BLaER1 (cell line): ENCODE data around the gene TES.
"Not testable (repeated sequence)": the region's sequence is repeated elsewhere in the genome, so short reads cannot be mapped to it uniquely, and the experiment has no call there.

Experiments used
- H3K27ac ChIP-seq: shearing (Covaris generic); formaldehyde crosslinking; 2 replicates; pipeline ENCODE4 v1.8.1; 2022
- H3K27me3 ChIP-seq: shearing (Covaris generic); formaldehyde crosslinking; 2 replicates; pipeline ENCODE4 v1.8.1; 2022
- H3K36me3 ChIP-seq: shearing (Covaris generic); formaldehyde crosslinking; 2 replicates; pipeline ENCODE4 v1.8.1; 2022
- H3K4me1 ChIP-seq: shearing (Covaris generic); formaldehyde crosslinking; 2 replicates; pipeline ENCODE4 v1.8.1; 2022
- H3K4me2 ChIP-seq: shearing (Covaris generic); formaldehyde crosslinking; 2 replicates; pipeline ENCODE4 v1.8.1; 2022
- H3K4me3 ChIP-seq: shearing (Covaris generic); formaldehyde crosslinking; 2 replicates; pipeline ENCODE4 v1.8.1; 2022
- H3K9ac ChIP-seq: shearing (Covaris generic); formaldehyde crosslinking; 2 replicates; pipeline ENCODE4 v1.8.1; 2022
- H3K9me3 ChIP-seq: shearing (Covaris generic); formaldehyde crosslinking; 2 replicates; pipeline ENCODE4 v1.8.1; 2022
- H4K20me1 ChIP-seq: shearing (Covaris generic); formaldehyde crosslinking; 2 replicates; pipeline ENCODE4 v1.8.1; 2022
- Cebpa-rat ChIP-seq: shearing (Covaris generic); IDR thresholded peaks from 2 replicates; pipeline ENCODE4 v1.8.1; 2022

The TES gene

DNA sequence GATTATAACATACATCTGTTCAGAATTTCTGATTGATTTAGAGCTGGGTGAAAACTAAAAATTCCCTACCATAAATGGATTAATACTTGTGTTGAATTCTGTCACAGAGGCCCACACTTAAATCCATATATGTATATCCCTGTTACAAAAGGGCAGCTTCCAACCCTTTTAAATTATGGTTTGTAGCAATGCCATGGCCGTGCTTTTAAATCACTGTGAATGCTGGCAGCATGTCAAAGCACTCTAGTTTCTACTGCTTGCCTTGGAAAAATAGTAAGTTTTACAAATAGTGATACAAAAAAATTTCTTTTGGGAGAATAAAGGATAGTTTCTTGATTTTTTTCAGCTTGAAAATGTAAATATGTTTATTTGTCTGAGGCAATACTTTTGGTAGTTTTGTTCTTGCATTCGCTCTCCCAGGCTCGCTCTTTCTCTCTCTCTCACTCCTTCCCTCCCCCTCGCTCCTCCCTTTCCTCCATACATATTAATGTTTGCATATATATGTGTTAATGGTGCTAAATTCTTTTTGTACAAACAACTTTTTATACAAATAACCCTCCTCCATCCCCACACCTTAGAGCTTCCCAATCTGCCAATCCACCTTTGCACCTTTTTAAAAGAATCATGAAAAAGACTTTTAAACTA, 29.8 kb downstream of the TES start:
- H3K27me3 ChIP-seq, result no peaks in the 10 kb centered on the region
- peaks cover 11% of the 10 kb centered on the region for H3K9me3 ChIP-seq
- no peaks in the 10 kb centered on the region for H4K20me1 ChIP-seq
- H3K36me3 ChIP-seq, result peaks cover 5% of the 10 kb centered on the region; the same call in 1 of the 2 replicates
- no peak overlapping the region for H3K27ac ChIP-seq
- H3K4me2 ChIP-seq, result no peak overlapping the region
- H3K4me1 ChIP-seq, result no peaks in the 10 kb centered on the region
- H3K9ac ChIP-seq, result no peak overlapping the region
- H3K4me3 ChIP-seq, result no peak overlapping the region
- no peak for TF ChIP-seq Cebpa-rat

DNA sequence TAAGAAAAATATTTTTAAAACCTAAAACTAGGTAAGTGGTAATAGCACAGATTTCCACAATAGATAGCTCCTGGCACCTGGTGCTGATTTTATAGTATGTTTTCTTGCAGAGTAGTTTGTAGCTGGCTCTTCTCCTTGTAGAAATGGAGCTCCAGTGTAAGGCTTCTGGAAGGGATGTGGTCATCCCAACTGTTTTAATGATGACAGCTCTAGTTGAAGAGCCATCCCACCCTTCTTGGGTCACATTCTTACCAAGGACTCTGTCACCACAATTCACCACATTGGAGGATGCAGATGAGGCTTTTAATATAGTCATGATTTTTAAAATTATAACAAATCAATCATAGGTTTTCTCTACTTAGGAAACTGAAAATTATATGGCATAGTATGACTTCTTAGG, 31.0 kb downstream of the TES start:
- H3K4me2 ChIP-seq, result no peak overlapping the region

DNA sequence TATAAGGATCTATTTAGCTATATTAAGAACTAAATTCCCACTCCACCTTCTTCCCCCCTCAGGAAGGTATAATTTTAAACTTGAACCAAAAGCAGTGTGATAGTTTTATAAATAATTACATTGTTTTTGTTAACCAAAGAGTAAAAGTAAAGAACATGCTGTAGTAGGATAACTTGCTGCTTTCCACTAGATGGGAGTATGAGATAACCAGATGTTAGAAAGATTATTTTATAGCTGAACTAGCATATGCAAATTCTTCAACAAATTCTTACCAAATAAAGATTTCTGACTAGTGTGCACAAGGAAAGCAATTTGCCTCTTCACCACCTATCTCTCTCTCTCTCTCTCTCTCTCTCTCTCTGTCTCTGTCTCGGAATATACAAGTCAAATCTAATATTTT, 31.8 kb downstream of the TES start:
- TF ChIP-seq Cebpa-rat, result no peak
- Histone ChIP-seq H3K27ac (no peak overlapping the region), H3K9ac (no peak overlapping the region), H3K36me3 (peaks cover 5% of the 10 kb centered on the region; the same call in 1 of the 2 replicates), H3K4me1 (no peaks in the 10 kb centered on the region), H3K4me2 (no peak overlapping the region), H3K27me3 (no peaks in the 10 kb centered on the region), H3K4me3 (no peak overlapping the region), H4K20me1 (no peaks in the 10 kb centered on the region), H3K9me3 (peaks cover 18% of the 10 kb centered on the region)

More for the DNA sequence above, 31.0 kb downstream of the TES start:
- Histone ChIP-seq H3K9ac (no peak overlapping the region), H3K4me3 (no peak overlapping the region), H3K27ac (no peak overlapping the region), H4K20me1 (no peaks in the 10 kb centered on the region), H3K27me3 (no peaks in the 10 kb centered on the region), H3K4me1 (no peaks in the 10 kb centered on the region), H3K36me3 (peaks cover 5% of the 10 kb centered on the region; the same call in 1 of the 2 replicates), H3K9me3 (peaks cover 18% of the 10 kb centered on the region)
- TF ChIP-seq Cebpa-rat, result no peak

DNA sequence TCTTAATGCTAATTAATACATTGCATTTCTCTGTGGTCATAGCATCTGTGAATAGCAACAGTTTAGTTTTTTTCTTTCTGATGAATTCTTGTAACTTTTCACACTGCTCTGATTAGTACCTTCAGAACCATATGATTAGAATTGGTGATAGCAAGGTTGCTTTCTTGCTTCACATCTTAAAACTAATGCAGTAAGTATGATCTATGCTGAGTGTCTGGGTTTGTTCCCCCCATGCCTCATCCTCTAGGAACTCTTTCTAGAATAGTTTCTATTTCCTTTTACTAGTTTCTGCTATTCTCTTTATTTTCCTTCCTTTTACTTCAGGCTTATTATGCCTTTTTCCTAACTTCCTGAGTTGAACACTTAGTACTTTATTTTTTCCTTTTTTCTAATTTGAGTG, 32.4 kb downstream of the TES start:
- H3K9me3 ChIP-seq, result peaks cover 18% of the 10 kb centered on the region
- H3K9ac ChIP-seq, result no peak overlapping the region
- H3K27ac ChIP-seq, result no peak overlapping the region
- H3K27me3 ChIP-seq, result no peaks in the 10 kb centered on the region
- no peak for TF ChIP-seq Cebpa-rat
- no peaks in the 10 kb centered on the region for H3K4me1 ChIP-seq
- H3K4me2 ChIP-seq, result no peak overlapping the region
- peaks cover 5% of the 10 kb centered on the region; the same call in 1 of the 2 replicates for H3K36me3 ChIP-seq
- no peak overlapping the region for H3K4me3 ChIP-seq
- no peaks in the 10 kb centered on the region for H4K20me1 ChIP-seq

DNA sequence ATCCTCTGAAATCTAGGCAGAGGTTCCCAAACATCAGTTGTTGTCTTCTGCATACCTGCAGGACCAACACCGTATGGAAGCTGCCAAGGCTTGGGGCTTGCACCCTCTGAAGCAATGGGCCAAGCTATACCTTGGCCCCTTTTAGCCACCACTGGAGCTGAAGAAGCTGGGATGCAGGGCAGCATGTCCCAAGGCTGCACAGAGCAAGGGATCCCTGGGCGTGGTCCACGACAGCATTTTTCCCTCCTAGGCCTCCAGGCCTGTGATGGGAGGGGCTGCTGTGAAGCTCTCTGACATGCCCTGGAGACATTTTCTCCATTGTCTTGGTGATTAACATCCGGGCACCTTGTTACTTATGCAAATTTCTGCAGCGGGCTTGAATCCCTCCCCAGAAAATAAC, 34.5 kb downstream of the TES start:
- peaks cover 18% of the 10 kb centered on the region for H3K9me3 ChIP-seq
- not testable (repeated sequence) for H3K9ac ChIP-seq, H4K20me1 ChIP-seq, H3K27ac ChIP-seq, H3K4me3 ChIP-seq, H3K4me2 ChIP-seq, H3K4me1 ChIP-seq, H3K27me3 ChIP-seq, H3K36me3 ChIP-seq

DNA sequence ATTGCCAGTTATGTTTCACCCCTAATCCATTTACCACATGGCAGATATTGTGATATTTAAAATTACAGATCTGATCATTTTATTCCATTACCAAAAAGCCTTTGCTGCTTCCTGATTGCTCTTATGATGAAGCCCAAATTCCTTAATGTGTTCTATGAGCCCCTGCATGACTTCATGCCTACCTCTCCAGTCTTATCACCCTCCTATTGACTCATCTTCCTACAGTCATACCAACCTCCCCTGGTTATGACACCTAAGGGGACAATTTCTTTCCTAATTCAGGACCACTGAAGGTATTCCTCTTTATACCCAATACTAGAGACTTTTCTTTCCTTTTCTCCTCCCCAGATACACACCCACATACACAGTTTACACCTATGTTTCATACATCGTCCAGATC, 36.0 kb downstream of the TES start:
- Histone ChIP-seq H4K20me1 (no peaks in the 10 kb centered on the region), H3K27ac (no peak overlapping the region), H3K4me3 (no peak overlapping the region), H3K4me1 (no peaks in the 10 kb centered on the region), H3K27me3 (no peaks in the 10 kb centered on the region), H3K4me2 (no peak overlapping the region), H3K36me3 (peaks cover 5% of the 10 kb centered on the region; the same call in 1 of the 2 replicates), H3K9me3 (peaks cover 18% of the 10 kb centered on the region), H3K9ac (no peak overlapping the region)
- no peak for TF ChIP-seq Cebpa-rat

DNA sequence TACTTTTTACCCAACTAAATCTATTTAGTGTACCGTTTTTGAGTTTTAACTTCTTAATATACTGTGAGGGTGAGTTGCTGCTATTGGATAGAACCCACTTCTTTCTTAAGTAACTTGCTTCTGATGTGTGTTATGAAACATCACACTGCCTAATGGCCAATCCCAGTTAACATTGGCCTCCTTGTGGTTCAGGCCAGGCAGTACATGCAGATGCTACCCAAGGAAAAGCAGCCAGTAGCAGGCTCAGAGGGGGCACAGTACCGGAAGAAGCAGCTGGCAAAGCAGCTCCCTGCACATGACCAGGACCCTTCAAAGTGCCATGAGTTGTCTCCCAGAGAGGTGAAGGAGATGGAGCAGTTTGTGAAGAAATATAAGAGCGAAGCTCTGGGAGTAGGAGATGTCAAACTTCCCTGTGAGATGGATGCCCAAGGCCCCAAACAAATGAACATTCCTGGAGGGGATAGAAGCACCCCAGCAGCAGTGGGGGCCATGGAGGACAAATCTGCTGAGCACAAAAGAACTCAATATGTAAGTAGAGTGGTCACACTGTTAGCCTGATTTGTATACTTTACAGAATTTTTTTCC, 39.7 kb downstream of the TES start:
- no peaks in the 10 kb centered on the region for H3K36me3 ChIP-seq
- H3K4me2 ChIP-seq, result no peak overlapping the region
- H3K27me3 ChIP-seq, result no peaks in the 10 kb centered on the region
- no peak overlapping the region for H3K9ac ChIP-seq
- no peak for TF ChIP-seq Cebpa-rat
- no peak overlapping the region for H3K4me3 ChIP-seq
- no peaks in the 10 kb centered on the region for H4K20me1 ChIP-seq
- H3K27ac ChIP-seq, result no peak overlapping the region
- H3K4me1 ChIP-seq, result no peaks in the 10 kb centered on the region
- peaks cover 8% of the 10 kb centered on the region for H3K9me3 ChIP-seq

DNA sequence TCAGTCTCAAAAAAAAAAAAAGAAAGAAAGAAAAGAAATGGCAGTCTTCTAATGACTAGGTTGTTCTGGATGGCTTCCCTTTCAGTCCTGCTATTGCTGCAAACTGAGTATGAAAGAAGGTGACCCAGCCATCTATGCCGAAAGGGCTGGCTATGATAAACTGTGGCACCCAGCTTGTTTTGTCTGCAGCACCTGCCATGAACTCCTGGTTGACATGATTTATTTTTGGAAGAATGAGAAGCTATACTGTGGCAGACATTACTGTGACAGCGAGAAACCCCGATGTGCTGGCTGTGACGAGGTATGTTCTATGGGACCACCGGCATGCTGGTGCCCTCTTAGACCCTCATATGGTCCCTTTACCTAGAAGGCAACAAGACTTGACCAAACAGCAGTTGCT, 41.3 kb downstream of the TES start:
- H3K36me3 ChIP-seq, result no peaks in the 10 kb centered on the region
- H4K20me1 ChIP-seq, result no peaks in the 10 kb centered on the region
- no peak for TF ChIP-seq Cebpa-rat
- H3K9me3 ChIP-seq, result no peaks in the 10 kb centered on the region
- H3K27me3 ChIP-seq, result no peaks in the 10 kb centered on the region
- no peak overlapping the region for H3K4me2 ChIP-seq
- no peak overlapping the region for H3K27ac ChIP-seq
- no peak overlapping the region for H3K4me3 ChIP-seq
- no peak overlapping the region for H3K9ac ChIP-seq
- no peaks in the 10 kb centered on the region for H3K4me1 ChIP-seq

DNA sequence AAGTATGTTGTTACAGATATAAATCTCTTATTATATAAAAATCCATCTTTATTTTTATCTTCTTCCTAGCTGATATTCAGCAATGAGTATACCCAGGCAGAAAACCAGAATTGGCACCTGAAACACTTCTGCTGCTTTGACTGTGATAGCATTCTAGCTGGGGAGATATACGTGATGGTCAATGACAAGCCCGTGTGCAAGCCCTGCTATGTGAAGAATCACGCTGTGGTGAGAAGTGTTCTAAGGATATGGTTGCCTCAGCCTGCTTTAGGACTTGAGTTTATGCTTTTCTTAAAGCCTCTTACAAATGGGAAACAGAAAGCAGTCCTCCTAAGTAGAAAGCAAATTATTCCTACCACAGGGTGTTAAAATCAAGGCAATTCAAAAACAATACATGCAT, 41.9 kb downstream of the TES start:
- Histone ChIP-seq H4K20me1 (no peaks in the 10 kb centered on the region), H3K4me3 (no peak overlapping the region), H3K36me3 (no peaks in the 10 kb centered on the region), H3K27me3 (no peaks in the 10 kb centered on the region), H3K9me3 (no peaks in the 10 kb centered on the region), H3K4me2 (no peak overlapping the region), H3K4me1 (no peaks in the 10 kb centered on the region), H3K27ac (no peak overlapping the region), H3K9ac (no peak overlapping the region)
- TF ChIP-seq Cebpa-rat, result no peak

DNA sequence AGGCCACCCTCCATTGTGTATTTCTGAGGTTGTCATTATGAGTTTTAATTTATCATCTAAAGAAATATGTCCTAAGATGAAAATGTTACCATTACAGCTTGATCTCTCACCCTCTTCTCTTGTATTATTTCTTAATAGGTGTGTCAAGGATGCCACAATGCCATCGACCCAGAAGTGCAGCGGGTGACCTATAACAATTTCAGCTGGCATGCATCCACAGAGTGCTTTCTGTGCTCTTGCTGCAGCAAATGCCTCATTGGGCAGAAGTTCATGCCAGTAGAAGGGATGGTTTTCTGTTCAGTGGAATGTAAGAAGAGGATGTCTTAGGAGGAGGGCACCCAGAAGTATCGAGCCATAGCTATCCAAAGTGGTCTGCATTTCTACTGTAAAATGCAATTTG, 46.8 kb downstream of the TES start:
- no peaks in the 10 kb centered on the region for H3K36me3 ChIP-seq
- H3K9me3 ChIP-seq, result no peaks in the 10 kb centered on the region
- H3K4me3 ChIP-seq, result no peak overlapping the region
- no peak overlapping the region for H3K4me2 ChIP-seq
- H3K27ac ChIP-seq, result no peak overlapping the region
- H3K27me3 ChIP-seq, result no peaks in the 10 kb centered on the region
- no peak overlapping the region for H3K9ac ChIP-seq
- TF ChIP-seq Cebpa-rat, result no peak
- no peaks in the 10 kb centered on the region for H4K20me1 ChIP-seq
- no peaks in the 10 kb centered on the region for H3K4me1 ChIP-seq
